HG03432 (cell line): ENCODE measurements around the gene PAX8.

Experiments used
- ATAC-seq: cut with Tn5 transposase; IDR thresholded peaks from one replicate; pipeline ENCODE4 v1.9.1; 2021; ENCODE audit warnings: mild to moderate bottlenecking, moderate library complexity; ENCODE audit not compliant: unreplicated experiment

Gene PAX8

GRCh38 chr2:113224647-113225236, 54.0 kb downstream of the PAX8 start:
- no peak for ATAC-seq

DNA sequence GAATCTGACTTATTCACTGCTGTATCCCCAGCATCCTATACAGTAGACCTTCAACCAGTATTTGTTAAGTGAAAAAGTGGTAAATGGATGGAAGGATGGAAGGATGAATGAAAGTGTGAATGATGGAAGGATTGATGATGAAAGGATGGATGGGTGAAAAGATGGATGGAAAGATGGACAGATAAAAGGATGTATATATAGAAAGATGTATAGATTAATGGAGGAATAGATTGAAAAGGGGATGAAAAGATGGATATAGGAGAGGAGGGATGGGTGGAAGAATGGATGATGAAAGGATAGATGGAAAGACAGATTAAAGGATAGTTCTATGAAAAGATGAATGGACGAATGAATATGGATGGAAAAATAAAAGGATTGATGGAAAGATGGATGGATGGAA, 54.9 kb downstream of the PAX8 start:
- no peak for ATAC-seq

DNA sequence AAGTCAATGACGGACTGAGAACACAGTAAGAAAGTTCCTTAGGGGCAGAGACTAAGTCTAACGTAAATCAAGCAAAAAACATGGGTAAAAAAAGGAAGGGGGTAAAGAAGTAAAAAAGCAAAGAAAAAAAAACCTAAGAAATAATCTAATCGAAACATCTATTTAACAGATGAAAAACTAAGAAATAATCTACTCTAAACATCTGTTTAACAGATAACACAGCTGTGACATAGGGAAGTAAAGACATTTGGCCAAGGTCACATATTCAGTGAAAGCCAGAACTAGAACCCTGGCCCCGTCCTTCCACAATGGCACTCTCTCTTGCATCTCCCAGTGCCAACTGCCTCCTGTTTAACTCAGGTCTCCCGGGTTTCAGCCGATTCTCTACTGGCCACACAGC, 56.9 kb downstream of the PAX8 start:
- no peak for ATAC-seq

DNA sequence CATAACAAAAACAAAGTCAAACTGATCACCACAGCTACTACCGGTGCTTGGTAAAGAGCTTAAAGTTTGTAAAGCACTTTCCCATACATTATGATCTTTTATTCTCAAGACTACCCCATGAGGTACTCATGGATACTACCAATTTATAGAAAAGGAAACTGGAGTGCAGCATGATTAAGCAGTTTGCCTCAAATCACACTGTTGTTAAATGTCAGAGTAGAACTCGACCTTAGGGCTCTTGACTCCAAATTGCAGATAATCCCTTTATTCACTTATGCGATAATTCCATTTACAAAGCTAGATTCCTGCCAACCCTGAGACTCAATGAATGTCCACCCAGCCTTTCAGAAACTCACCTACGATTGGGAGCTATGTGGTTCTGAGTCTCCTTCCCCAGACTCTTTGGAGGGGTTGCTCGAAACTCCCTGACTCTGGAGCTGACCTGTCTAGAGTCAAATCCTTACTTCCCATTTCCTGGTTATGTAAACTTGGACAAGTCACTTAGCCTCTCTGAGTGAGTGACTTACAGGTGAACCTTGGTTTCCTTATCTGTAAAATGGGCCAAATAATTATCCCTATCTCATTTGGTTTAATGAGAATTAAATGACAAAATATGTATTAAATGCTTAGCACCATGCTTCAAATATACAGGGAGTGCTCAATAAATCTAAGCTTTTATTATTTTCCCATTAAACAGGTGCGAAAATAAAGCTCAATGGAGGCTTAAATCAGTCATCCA, 57.6 kb downstream of the PAX8 start:
- ATAC-seq: no peak

DNA sequence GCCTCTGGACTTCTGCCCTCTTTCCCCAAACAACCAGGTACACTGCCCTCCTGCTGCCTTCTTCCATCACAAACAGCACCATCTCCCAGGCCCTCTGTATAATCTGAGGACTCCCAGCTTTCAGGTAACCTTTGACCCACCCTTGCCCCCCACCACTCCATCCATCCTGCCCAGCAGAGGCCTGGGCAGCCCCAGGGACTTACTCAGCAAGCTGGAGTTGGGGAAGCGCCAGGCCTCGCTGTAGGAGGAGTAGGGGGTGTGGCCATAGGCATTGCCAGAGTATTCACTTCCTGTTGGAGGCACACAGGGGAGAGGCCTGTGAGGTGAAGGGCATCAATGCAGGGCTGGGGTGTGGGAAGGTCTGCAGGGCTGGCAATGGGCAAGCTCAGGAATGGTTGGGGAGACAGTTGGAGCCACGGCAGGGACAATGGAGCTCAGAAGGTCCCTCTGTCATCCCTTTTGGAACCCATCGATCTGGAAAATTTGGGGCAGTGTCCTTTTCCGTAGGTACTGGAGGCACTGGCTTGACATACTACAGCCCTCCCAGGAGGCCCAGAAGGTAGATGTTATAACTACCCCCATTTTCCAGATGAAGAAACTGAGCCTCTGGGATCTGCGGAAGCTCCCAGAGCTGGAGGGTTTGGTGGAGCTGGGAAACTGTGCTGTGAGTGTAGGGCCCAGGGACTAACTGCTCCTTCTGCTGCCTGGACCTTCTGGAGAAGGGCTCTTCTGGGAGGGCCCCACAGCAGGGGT, 58.7 kb downstream of the PAX8 start:
- ATAC-seq: no peak

- no peak for ATAC-seq
These were observed 59.2 kb downstream of the PAX8 start for GRCh38 chr2:113219525-113219888.

- no peak for ATAC-seq
These were observed 59.7 kb downstream of the PAX8 start for GRCh38 chr2:113219092-113219441.

DNA sequence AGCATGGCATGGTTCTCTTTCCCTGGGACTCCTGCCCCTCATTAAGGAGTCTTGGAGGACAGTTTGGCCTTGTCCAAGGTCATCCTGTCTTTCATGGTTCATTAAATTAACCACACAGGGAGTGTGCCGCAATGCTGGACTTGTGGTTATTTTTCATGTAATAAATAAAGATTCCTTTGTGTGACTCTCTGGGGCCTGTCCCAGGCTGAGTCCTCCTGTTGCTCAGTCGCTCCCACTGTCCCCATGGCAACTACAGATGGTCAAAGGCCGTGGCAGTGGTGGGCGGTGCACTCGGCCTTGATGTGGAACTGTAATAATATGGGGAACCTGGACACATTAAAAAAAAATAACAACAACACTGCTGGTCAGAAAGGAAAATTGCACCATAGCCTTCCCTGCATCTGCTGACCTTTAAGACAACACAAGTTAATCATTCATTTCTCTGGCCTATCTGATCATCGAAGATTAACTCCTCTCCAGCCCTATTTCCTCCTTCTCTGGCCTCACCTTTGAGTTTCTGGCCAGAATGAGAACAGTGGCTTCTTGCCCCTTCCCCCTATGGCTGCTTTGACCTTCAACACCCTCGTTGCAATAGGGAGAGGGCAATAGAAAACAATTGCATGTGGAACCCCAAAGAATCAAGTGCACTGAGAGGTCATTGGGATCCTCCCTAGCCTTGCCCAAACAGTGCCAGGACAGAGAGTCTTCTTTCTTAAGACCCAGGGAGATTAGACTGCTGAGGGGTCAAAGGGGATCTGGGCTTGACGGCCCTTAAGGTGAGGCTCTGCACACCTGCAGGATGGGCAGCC, 60.2 kb downstream of the PAX8 start:
- no peak for ATAC-seq

GRCh38 chr2:113217455-113218282, 61.1 kb downstream of the PAX8 start:
- no peak for ATAC-seq

DNA sequence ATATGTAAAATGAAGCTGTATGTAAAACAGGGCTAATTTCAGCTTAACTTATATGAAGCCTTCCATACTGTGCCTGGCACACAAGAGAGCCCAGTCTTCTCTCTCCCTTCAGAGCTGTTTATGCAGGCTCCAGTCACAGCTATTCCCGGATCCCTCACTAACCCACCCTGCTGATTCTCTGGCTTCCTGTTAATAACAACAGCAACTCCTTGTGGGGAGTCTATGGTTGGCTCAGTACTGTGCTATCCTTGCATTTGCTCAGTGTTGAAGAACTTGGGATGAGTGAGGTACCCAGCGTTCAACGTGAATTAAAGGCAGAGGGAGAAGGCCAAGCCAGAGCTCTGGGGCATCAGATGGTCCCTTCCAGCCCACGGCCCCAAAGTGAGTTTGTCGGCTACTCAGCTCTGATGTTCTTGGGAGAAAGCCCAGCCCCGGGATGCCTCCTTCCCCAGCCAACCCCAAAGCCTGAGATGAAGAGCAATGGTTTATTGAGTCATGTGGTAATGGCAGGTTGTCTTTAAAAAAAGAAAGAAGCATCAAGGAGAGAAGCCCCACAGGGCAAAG, 61.7 kb downstream of the PAX8 start:
- ATAC-seq: no peak

GRCh38 chr2:113216321-113216720, 62.4 kb downstream of the PAX8 start:
- no peak for ATAC-seq

DNA sequence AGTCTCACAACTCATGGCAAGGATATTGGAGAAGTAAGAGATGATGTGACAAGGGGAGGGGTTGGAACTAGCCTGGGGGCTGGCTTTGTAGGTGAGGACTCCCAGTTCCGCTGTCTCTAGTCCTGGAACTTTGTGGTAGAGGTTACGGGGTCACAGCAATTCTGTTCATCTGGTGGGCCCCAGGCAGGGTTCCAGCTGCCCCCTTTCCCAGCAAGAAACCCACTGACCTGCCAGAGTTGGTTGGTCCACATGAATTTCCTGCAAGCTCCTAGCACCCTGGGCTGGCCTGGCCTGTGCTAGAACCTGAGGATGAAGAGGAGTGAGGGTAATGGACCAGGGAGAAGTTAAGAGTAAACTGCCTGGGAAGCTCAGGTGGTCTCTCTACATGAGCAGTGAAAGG, 63.7 kb downstream of the PAX8 start:
- no peak for ATAC-seq

DNA sequence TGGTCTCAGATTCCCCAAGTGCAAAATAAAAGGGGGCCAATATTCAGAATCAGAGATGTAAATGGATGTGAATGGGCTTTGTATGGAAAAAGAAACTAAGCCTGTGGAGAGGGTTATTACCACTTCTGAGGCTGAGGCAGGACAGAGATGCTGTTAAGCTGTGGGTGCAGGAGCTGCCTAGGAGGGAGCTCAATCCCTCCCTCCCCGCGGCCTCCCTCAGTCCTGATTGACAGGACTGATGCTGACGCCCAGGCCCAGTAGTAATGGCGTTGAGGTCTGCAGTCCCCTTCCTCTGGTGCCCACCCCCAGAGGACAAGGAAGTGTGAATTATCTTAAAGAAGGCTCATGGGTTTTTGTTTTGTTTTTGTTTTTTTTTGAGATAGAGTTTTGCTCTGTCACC, 64.6 kb downstream of the PAX8 start:
- ATAC-seq: no peak

DNA sequence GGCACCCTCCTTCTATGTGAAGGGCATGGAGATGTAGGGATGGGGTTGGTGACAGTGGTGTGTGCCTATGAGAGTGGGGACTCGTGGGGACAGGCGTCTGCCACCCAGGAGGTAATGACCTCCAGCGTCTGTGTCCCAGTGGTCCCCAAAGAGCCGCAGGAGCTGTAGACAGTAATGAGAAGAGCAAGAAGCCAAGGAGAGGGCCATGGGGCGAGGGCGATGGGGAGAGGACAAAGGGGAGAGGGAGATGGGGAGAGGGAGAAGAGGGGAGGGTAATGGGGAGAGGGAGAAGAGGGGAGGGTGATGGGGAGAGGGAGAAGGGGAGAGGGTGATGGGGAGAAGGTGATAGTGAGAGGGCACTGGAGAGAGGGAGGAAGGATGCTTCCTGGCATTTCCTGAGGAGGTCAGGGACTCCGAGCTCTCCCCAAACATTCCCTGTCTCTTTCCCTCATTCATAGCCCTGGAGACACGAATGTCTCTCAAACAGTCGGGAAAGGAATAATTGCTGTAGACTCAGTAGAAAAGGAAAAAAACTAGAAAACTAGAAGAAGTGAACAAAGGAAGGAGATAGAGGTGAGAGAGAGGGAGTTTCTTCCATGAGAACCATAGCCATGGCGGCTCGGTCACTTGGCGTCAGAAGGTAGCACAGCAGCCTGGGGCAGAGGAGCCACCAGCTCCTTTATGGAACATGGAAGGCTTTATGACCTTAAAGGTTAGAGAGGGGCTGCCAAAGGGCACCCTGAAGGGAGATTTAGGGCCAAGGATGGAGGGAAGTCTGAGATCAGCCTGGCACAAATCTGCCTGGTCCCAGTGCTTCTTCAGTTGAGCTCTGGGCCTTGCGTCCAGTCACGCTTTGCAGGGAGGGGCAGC, 65.4 kb downstream of the PAX8 start:
- no peak for ATAC-seq

DNA sequence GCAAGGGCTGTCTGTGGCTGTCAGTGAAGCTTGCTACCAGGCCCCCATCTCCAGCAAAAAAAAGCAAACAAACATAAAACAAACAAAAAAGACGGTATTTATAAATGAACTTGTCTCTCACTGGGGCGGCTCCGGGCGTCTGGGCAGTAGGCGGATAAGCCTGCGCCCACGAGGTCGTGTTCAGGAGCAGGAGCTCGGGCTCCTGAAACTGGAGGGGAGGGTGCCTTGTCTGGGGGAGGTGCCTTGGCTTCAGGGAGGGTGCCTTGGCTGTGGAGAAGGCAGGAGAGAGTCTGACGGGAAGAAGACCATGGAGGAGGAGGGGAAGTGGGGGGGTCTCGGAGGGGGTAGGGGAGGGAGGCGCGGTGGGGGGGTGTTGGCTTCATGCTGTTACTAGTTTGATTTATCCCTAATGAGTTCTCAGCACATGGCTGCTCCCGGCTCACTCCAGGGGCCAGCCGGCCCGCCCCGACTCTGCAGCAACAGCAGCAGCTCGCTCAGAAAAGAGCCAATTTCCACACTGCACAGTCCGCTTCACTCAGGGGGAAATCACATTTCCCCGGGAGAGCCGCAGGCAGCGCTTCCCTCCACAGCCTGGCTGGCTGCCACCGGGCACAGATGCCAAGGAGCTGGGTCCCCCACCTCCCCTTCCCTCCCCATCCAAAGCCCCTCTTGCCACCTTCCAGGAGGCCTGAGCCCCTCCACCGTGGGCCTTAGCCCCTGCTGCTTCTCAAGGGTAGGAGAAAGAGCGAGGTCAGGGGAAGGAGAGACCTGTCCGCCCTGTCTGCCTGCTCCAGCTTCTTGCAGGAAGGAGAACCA, 66.3 kb downstream of the PAX8 start:
- no peak for ATAC-seq

- no peak for ATAC-seq
These were observed 67.3 kb downstream of the PAX8 start for GRCh38 chr2:113211226-113212105.

- ATAC-seq: no peak
These were observed 69.0 kb downstream of the PAX8 start for GRCh38 chr2:113209646-113210171.
